Measurements from ENCODE around the gene TRIM4. TPM values are rescaled to one million over a fixed set of nuclear protein-coding genes. Genes with fewer than 3 reads are reported as not detected.
A peak's percentile ranks its signal among the peaks of the same experiment; 100 is the strongest.

TRIM4 gene
- total RNA-seq, 1 donor from 2014 or later, result 33.1 TPM

- H3K4me1 ChIP-seq, result peaks cover 11% of the 10 kb centered on the region
- DNase-seq (ENCODE audit: extremely low spot score in 2 of 2), result no peak
- no peaks in the 10 kb centered on the region for H3K27me3 ChIP-seq
- no peak overlapping the region for H3K27ac ChIP-seq
- TF ChIP-seq POLR2A (IDR thresholded peaks at IDR 0.05) (no peak), CTCF (IDR thresholded peaks at IDR 0.05) (no peak), POLR2AphosphoS5 (IDR thresholded peaks at IDR 0.05; ENCODE audit: insufficient read depth in 1 of 2, low read depth in 1 of 2) (no peak)
- H3K4me3 ChIP-seq, result no peak overlapping the region
- intact Hi-C loops (cut with DNase I), result no loop called here
- no peaks in the 10 kb centered on the region for H3K9me3 ChIP-seq
- no peaks in the 10 kb centered on the region for H3K36me3 ChIP-seq
These were observed 8.9 kb upstream of the TRIM4 start for GRCh38 chr7:99928188-99928587.

GRCh38 chr7:99927536-99927935 is 8.2 kb upstream of the TRIM4 start:
- Histone ChIP-seq H3K36me3 (no peaks in the 10 kb centered on the region), H3K4me3 (no peak overlapping the region), H3K27me3 (no peaks in the 10 kb centered on the region), H3K27ac (no peak overlapping the region), H3K9me3 (no peaks in the 10 kb centered on the region), H3K4me1 (peaks cover 11% of the 10 kb centered on the region)
- no peak for DNase-seq (ENCODE audit: extremely low spot score in 2 of 2)
- intact Hi-C loops (cut with DNase I), result no loop called here
- TF ChIP-seq POLR2A (IDR thresholded peaks at IDR 0.05) (no peak), CTCF (IDR thresholded peaks at IDR 0.05) (no peak), POLR2AphosphoS5 (IDR thresholded peaks at IDR 0.05; ENCODE audit: insufficient read depth in 1 of 2, low read depth in 1 of 2) (no peak)

GRCh38 chr7:99926321-99926720 is 7.0 kb upstream of the TRIM4 start:
- DNase-seq (ENCODE audit: extremely low spot score in 2 of 2), result no peak
- Histone ChIP-seq H3K4me1 (peaks cover 11% of the 10 kb centered on the region), H3K9me3 (no peaks in the 10 kb centered on the region), H3K27me3 (no peaks in the 10 kb centered on the region), H3K27ac (no peak overlapping the region), H3K4me3 (no peak overlapping the region), H3K36me3 (no peaks in the 10 kb centered on the region)
- TF ChIP-seq CTCF (IDR thresholded peaks at IDR 0.05) (no peak), POLR2AphosphoS5 (IDR thresholded peaks at IDR 0.05; ENCODE audit: insufficient read depth in 1 of 2, low read depth in 1 of 2) (no peak), POLR2A (IDR thresholded peaks at IDR 0.05) (no peak)
- intact Hi-C loops (cut with DNase I), result no loop called here

- intact Hi-C loops (cut with DNase I), result no loop called here
- no peaks in the 10 kb centered on the region for H3K27me3 ChIP-seq
These were observed 3.9 kb upstream of the TRIM4 start for GRCh38 chr7:99923200-99923599.

GRCh38 chr7:99920149-99920548 is 819 bp upstream of the TRIM4 start:
- Histone ChIP-seq H3K27ac (peak overlapping the region; percentile 81), H3K27me3 (no peaks in the 10 kb centered on the region), H3K9me3 (no peaks in the 10 kb centered on the region), H3K36me3 (no peaks in the 10 kb centered on the region), H3K4me1 (peaks cover 39% of the 10 kb centered on the region), H3K4me3 (peak overlapping the region; percentile 68 to 77)
- TF ChIP-seq POLR2A (IDR thresholded peaks at IDR 0.05) (no peak), POLR2AphosphoS5 (IDR thresholded peaks at IDR 0.05; ENCODE audit: insufficient read depth in 1 of 2, low read depth in 1 of 2) (no peak), CTCF (IDR thresholded peaks at IDR 0.05) (no peak)
- DNase-seq (ENCODE audit: extremely low spot score in 2 of 2), result no peak
- intact Hi-C loops (cut with DNase I), result no loop called here

More at GRCh38 chr7:99923200-99923599, 3.9 kb upstream of the TRIM4 start:
- Histone ChIP-seq H3K9me3 (no peaks in the 10 kb centered on the region), H3K4me3 (no peak overlapping the region), H3K27ac (no peak overlapping the region), H3K36me3 (no peaks in the 10 kb centered on the region), H3K4me1 (peaks cover 16% of the 10 kb centered on the region)
- DNase-seq (ENCODE audit: extremely low spot score in 2 of 2), result no peak
- TF ChIP-seq POLR2A (IDR thresholded peaks at IDR 0.05), result no peak
- TF ChIP-seq CTCF (IDR thresholded peaks at IDR 0.05), result no peak
- no peak for TF ChIP-seq POLR2AphosphoS5 (IDR thresholded peaks at IDR 0.05; ENCODE audit: insufficient read depth in 1 of 2, low read depth in 1 of 2)

All from vagina (tissue), 2 donors.